ENCODE results near the gene CACNG6. TPM values are rescaled to one million over a fixed set of nuclear protein-coding genes. Genes with fewer than 3 reads are reported as not detected.
"Not testable (repeated sequence)": the region's sequence is repeated elsewhere in the genome, so short reads cannot be mapped to it uniquely, and the experiment has no call there.

CACNG6 gene
- total and polyA plus RNA-seq, 2 donors (not counting 3 experiments of a cell fraction or from before 2014, with no cell fraction given): 5.0 to 5.4 TPM

DNA sequence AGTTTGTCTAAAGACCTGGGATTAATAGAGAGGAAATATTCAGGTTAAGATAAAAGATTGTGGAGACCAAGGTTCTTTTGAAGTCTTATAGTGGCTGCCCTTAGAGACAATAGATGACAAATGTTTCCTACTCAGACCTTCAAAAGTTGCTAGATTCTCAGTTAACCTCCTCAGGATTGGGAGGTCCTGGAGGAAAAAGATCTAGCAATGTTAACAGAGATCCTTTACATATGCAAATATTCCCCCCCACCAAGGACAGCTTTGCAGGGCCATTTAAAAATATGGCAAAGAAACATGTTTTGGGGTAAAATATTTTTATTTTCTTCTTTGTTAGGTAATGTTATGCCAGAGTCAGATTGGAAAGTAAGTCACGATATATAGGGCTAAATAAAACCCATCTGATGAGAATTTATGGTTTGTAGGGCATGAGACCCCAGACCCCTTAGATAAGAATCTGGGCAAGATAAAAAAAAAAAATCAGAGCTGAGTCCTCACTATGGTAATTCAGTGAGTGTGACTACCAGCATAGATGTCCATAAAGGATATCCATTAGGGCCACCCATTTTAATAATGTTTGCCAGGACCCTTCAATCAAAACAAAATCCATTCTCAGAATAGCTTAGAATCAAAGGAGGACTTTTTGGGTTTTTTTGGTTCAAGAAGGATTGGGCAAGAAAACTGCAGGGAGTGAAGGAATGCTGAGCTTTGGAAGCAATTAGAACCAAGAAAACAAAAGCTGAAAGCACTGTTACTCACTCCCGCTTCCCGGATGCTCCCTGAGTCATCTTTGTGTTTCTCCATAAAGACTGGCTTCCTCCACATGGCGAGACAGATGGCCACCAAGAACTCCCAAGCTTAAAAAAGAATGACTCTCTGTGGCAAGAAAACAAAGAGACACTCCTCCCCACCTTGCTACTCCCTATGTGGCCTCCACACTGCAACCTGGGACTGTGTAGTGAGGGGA, 44.1 kb downstream of the CACNG6 start:
- no peaks in the 10 kb centered on the region for H3K79me2 ChIP-seq (ENCODE audit: control insufficient read depth, insufficient read depth, low read length)
- H3K9ac ChIP-seq (replicated peaks; ENCODE audit: extremely low read depth, insufficient read depth, low read length): peak overlapping the region; percentile 17
- ChIA-PET POLR2A (interaction anchor here (0.6 kb wide), 1 partner anchor 26 kb away, joined by 7 read pairs; no protein-coding TSS in a partner anchor), CTCF (interaction anchor here (0.6 to 1.9 kb wide), 12 partner anchors 9 to 840 kb away, joined by 3 to 15 read pairs (median 4); no protein-coding TSS in a partner anchor)
- TSS peak; percentile 83 for BruUV-seq (replicated peaks)
- H3K4me1 ChIP-seq (ENCODE audit: control insufficient read depth, extremely low read depth, insufficient read depth, low read length): peaks cover 16% of the 10 kb centered on the region
- intact Hi-C loops (cut with micrococcal nuclease) (loop anchor here (1.0 to 10.0 kb wide), 3 partner anchors 15 to 841 kb away; partner anchors contain the start of genes NDUFA3 and ZNF665), dilution Hi-C loops (cut with MboI; ENCODE audit: extremely low pct_ligation_motif_present, low sequenced_read_pairs) (no loop called here)
- H2AFZ ChIP-seq (ENCODE audit: low read depth, low read length): peak overlapping the region; percentile 25
- no peaks in the 10 kb centered on the region for H3K27me3 ChIP-seq (ENCODE audit: control insufficient read depth in 2 of 2, insufficient read depth in 2 of 2, low read length in 2 of 2)
- no peaks in the 10 kb centered on the region for H3K9me1 ChIP-seq (replicated peaks; ENCODE audit: control insufficient read depth, extremely low read depth, insufficient read depth, low read length)
- H3K36me3 ChIP-seq (ENCODE audit: control insufficient read depth in 2 of 2, extremely low read depth in 1 of 2, insufficient read depth in 2 of 2, low read length in 2 of 2): no peaks in the 10 kb centered on the region
- H4K20me1 ChIP-seq (replicated peaks; ENCODE audit: control insufficient read depth, extremely low read depth, insufficient read depth, low read length): no peaks in the 10 kb centered on the region
- no peak overlapping the region for H3K4me3 ChIP-seq (replicated peaks in 1 of 3; ENCODE audit: insufficient read depth in 1 of 3, low read depth in 1 of 3, low read length in 3 of 3)
- H3K9me3 ChIP-seq (replicated peaks; ENCODE audit: control insufficient read depth, insufficient read depth, low read length): no peaks in the 10 kb centered on the region
- DNase-seq (ENCODE audit: low read depth, low spot score) (peak; percentile 86), FAIRE-seq (peak; percentile 99)
- H3K4me2 ChIP-seq (ENCODE audit: insufficient read depth, low read length): peak overlapping the region; percentile 72
- H3K27ac ChIP-seq (ENCODE audit: insufficient read depth, low read depth, low read length): peak overlapping the region; percentile 68
- TF ChIP-seq MYC (IDR thresholded peaks at IDR 0.05; ENCODE audit: low read depth, low read length) (peak; percentile 53), POLR2A (IDR thresholded peaks at IDR 0.05; ENCODE audit: low read depth, low read length) (no peak), GATA2 (IDR thresholded peaks at IDR 0.05; ENCODE audit: insufficient read depth, insufficient read length, low read depth, low read length) (peak; percentile 63), EZH2 (IDR thresholded peaks at IDR 0.05; ENCODE audit: borderline replicate concordance, low read depth, low read length, severe bottlenecking) (no peak), POLR2AphosphoS5 (IDR thresholded peaks at IDR 0.05; ENCODE audit: insufficient read depth, low read depth, low read length) (peak; percentile 66), CTCF (IDR thresholded peaks at IDR 0.05; ENCODE audit: extremely low read depth in 1 of 2, insufficient read depth in 1 of 2, low read depth in 1 of 2, low read length in 2 of 2) (no peak), FOS (IDR thresholded peaks at IDR 0.05; ENCODE audit: borderline replicate concordance, insufficient read depth, low read length) (peak; percentile 97), JUN (IDR thresholded peaks at IDR 0.05; ENCODE audit: borderline replicate concordance, insufficient read depth, insufficient read length, low read depth) (peak; percentile 93)
- TF ChIP-seq, protein P1, sequence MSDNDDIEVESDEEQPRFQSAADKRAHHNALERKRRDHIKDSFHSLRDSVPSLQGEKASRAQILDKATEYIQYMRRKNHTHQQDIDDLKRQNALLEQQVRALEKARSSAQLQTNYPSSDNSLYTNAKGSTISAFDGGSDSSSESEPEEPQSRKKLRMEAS (IDR thresholded peaks at IDR 0.05; ENCODE audit: insufficient read depth, insufficient read length): no peak

DNA sequence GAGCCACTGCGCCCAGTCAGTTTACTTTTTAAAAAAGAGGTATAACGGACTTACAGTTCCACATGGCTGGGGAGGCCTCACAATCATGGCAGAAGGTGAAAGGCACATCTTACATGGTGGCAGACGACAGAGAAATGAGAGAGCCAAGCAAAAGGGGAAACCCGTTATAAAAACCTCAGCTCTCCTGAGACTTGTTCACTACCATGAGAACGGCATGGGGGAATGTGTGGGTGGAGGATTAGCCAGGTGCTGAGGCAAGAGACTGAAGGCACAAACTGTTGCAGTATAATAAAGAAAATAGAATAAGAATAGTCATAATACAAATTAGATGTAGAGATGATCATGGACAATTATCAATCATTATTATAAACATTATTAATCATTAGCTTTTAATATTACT, 45.1 kb downstream of the CACNG6 start:
- H3K27me3 ChIP-seq (ENCODE audit: control insufficient read depth in 2 of 2, insufficient read depth in 2 of 2, low read length in 2 of 2); DNase-seq (ENCODE audit: low read depth, low spot score); H3K9ac ChIP-seq (replicated peaks; ENCODE audit: extremely low read depth, insufficient read depth, low read length); H4K20me1 ChIP-seq (replicated peaks; ENCODE audit: control insufficient read depth, extremely low read depth, insufficient read depth, low read length); H3K9me1 ChIP-seq (replicated peaks; ENCODE audit: control insufficient read depth, extremely low read depth, insufficient read depth, low read length); H3K4me3 ChIP-seq (replicated peaks in 1 of 3; ENCODE audit: insufficient read depth in 1 of 3, low read depth in 1 of 3, low read length in 3 of 3); H2AFZ ChIP-seq (ENCODE audit: low read depth, low read length); H3K9me3 ChIP-seq (replicated peaks; ENCODE audit: control insufficient read depth, insufficient read depth, low read length); H3K36me3 ChIP-seq (ENCODE audit: control insufficient read depth in 2 of 2, extremely low read depth in 1 of 2, insufficient read depth in 2 of 2, low read length in 2 of 2); H3K79me2 ChIP-seq (ENCODE audit: control insufficient read depth, insufficient read depth, low read length); FAIRE-seq; H3K4me2 ChIP-seq (ENCODE audit: insufficient read depth, low read length); BruUV-seq (replicated peaks); dilution Hi-C loops (cut with MboI; ENCODE audit: extremely low pct_ligation_motif_present, low sequenced_read_pairs): not testable (repeated sequence)
- intact Hi-C loops (cut with micrococcal nuclease): loop anchor here (2.0 to 10.0 kb wide), 2 partner anchors 66 to 842 kb away; partner anchors contain the start of genes NDUFA3 and ZNF665
- ChIA-PET POLR2A (interaction anchor here (0.6 kb wide), 1 partner anchor 26 kb away, joined by 7 read pairs; no protein-coding TSS in a partner anchor), CTCF (interaction anchor here (1.4 to 2.1 kb wide), 2 partner anchors 13 to 159 kb away, joined by 4 to 14 read pairs; no protein-coding TSS in a partner anchor)
- H3K27ac ChIP-seq (ENCODE audit: insufficient read depth, low read depth, low read length): peak overlapping the region; percentile 68
- peaks cover 19% of the 10 kb centered on the region for H3K4me1 ChIP-seq (ENCODE audit: control insufficient read depth, extremely low read depth, insufficient read depth, low read length)

Data from endothelial cell of umbilical vein (primary cell).